Left ventricle myocardium superior (tissue), 1 donor: ENCODE measurements around the gene HGFAC. TPM values are rescaled to one million over a fixed set of nuclear protein-coding genes. Genes with fewer than 3 reads are reported as not detected.
"Not testable (repeated sequence)": the region's sequence is repeated elsewhere in the genome, so short reads cannot be mapped to it uniquely, and the experiment has no call there.

ENCODE experiments used
- ATAC-seq: fragments of 200-7000 bp; cut with Tn5 transposase; one replicate; pipeline ENCODE4 v1.9.1; 2020; ENCODE audit warnings: mild to moderate bottlenecking, moderate library complexity
- DNase-seq: peaks from one replicate; pipeline ENCODE4 v3.0.0-alpha.2; 2020
- intact Hi-C: fragments of 100-400 bp; cut with micrococcal nuclease; formaldehyde crosslinking; loops from one replicate; pipeline ENCODE4 v1.11.0; 2022
- total RNA-seq: library from RNA; stranded (reverse); fragmentation: NEBNext Ultra II Directional; extraction: Animal tissue kit (Norgen Biotek cat#: 25700); gene quantifications from one replicate; pipeline ENCODE4 v1.2.1, GENCODE V29; 2021
- donor health status: DM: no; HTN: yes; CAD: no; lungs with severe emphysema.

HGFAC gene
- total RNA-seq, 1 donor from 2014 or later: 0.67 TPM

DNA sequence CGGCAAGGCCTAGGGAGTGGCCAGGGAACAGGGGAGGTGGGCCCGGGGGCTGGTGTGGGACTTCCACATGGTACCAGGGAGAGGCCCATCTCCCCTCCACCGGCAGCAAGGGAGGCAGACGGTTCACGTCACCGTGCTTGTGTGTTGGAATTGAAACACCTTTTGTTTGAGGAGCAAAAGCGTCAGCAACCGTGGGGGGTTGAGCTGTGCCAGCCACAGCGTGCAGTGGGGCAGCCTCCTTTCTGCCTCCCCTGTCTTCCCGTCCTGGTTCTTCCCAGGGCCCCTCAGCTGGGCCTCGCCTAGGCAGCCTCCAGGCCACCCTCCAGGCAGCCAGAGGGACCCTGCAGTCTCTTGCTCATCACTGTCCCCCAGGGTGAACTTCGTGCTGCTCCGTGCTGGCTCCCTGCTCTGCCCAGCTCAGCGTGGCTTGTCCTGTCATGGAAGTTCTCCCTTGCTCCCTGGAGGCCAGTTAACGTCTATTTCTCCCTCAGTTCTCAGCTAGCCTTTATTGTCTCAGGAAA lies 32.1 kb upstream of the HGFAC start:
- intact Hi-C loops: no loop called here
- DNase-seq: no peak
- ATAC-seq: no peak

DNA sequence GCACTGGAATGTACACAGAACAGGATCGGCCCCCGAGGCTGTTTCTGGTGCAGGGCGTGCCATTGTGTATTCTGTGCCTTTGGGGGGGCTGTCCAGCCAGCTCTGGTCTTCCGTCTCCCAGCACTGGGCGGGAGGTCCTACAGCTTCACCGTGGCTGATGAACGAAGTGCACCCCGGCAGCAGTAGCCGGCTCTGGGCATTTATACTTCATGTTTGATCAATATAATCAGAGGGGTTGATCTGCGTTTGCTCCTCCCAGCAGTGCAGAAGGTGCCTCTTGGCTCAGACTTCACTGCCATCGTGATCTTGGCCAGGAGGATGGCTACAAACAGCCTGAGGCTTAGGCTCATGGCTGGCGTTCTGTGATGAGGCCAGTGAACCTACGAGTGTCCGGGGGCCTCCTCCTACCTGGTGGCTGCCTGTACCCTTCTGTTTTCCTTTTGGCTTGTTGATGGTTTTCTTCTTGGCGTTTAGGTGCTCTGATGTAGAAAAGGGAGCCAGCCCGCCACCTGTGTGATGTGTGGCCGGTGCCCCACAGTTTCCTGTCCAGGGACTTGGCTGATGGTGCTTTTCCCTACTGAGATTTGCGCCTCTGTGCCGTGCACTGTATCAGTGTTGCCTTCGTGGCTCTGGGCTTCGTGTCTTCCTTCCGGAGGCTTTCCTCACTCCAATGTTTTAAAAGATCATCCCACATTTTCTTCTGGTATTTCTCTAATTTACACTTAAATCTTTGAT lies 31.2 kb upstream of the HGFAC start:
- ATAC-seq (no peak), DNase-seq (no peak)
- intact Hi-C loops: no loop called here

GRCh38 chr4:3411190-3411589 lies 30.6 kb upstream of the HGFAC start:
- ATAC-seq, intact Hi-C loops, DNase-seq: not testable (repeated sequence)

- intact Hi-C loops: no loop called here
- ATAC-seq (no peak), DNase-seq (peak; percentile 17)
Measured at GRCh38 chr4:3411676-3412075, 30.1 kb upstream of the HGFAC start.

GRCh38 chr4:3412257-3413020 lies 29.3 kb upstream of the HGFAC start:
- no peak for ATAC-seq
- intact Hi-C loops: no loop called here
- peak; percentile 16 for DNase-seq

DNA sequence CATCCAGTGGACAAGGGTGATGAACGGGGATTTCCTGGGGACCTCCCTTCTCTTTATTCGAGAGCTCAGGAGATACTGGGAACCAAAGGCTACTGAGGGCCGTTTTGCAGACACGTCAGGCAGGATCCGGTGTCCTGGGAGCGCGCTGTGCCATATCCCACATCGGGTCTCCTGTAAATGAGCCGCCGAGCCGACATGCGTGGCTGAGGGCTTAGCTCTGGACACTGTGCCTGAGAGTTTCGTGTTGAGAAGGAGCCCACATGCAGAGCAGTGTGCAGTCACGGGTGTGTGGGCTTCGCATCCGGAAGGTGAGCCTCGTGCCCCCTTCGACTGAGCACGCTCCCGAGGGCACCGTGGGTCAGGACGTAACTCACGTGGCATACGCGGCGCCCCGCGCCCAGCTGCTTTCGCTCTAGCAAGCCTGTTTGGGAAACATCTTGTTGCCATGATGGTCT lies 28.5 kb upstream of the HGFAC start:
- peak; percentile 13 for DNase-seq
- intact Hi-C loops: no loop called here
- ATAC-seq: no peak

DNA sequence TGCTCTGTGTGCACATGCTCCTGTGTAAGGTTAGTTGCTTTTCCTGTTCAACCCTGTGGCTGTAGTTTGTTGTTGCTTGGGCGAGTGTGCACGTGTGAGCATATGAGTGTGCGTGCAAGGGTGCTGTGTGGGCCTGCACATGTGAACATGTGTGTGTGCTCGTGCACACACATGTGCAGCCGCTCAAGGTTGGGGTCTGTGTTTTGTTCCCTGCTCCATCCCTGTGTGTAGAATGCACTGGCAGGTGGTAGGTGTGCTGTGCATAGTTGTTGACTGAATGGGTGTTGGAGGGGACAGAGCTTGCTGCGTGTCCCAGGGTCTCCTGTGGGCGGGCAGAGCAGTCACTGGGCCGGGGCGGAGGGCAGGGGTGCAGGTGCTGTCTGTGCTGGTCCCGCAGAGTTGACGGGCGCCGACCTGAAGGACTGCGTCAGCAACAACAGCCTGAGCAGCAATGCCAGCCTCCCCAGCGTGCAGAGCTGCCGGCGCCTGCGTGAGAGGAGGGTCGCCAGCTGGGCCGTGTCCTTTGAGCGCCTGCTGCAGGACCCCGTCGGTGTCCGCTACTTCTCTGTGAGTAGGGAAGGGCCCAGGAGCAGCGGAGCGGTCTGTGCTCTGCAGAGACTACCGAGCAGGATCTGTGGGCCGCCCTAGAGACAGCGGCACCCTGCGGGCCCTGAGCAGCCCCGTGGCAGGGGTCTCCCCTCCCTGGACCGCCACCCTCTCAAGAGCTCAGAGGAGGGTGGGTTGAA lies 27.9 kb upstream of the HGFAC start:
- no peak for ATAC-seq
- intact Hi-C loops: no loop called here
- DNase-seq: peak; percentile 26

DNA sequence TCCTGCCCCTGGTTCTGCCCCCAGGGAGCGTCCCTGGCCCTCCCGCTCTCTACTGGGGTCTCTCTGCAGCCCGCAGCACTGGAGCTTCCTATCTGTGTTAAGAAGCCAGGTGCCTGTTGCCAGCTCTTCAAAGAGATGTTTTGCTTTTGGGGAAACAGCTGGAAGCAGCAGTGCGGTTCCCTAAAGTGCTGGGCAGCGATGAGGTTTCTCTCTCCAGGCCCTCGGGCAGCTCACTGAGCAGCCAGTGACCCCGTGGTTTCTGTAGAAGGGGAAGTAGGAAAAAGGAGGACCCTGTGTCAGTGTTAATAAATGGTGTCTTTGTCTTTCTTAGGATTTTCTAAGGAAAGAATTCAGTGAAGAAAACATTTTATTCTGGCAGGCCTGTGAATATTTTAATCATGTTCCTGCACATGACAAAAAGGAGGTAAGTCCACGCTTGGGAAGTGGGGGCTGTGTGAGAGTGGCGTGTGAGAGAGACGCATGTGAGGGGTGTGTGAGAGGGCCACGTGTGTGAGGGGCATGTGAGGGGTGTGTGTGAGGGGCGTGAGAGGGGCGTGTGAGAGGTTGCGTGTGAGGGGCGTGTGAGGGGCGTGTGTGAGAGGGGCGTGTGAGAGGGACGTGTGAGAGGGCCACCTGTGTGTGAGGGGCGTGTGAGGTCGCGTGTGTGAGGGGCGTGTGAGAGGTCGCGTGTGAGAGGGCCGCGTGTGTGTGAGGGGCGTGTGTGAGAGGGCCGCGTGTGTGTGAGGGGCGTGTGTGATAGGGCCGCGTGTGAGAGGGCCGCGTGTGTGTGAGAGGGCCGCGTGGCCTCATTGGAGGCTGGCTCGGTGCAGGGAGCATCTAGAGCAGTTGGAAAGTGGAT lies 27.1 kb upstream of the HGFAC start:
- intact Hi-C loops: no loop called here
- DNase-seq (peak; percentile 33), ATAC-seq (no peak)

DNA sequence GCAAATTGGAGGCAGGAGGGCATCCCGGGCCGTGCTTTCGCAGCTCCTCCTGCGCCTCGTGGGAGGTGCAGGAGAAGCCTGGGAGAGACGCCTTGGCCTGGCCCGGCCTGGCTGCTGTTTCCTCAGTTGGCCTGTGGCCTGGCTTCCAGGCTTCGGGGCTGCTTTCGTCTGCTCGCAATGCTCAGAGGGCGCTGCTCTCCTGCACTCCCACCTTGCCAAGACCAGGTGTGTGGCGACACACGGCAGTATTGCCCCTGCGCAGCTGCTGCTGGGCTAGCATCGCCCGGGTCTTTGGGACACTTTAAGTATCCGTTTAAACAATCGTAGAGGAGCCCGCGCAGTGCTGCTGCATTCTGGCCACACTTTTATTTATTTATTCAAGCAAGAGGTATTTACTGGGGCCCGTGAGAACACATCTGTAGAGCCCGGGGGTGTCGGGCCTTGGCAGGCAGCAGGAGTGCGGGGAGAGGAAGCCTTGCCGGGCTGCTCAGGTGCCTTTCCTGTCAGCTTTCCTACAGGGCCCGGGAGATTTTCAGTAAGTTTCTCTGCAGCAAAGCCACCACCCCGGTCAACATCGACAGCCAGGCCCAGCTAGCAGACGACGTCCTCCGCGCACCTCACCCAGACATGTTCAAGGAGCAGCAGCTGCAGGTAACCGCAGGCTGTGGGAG lies 26.2 kb upstream of the HGFAC start:
- DNase-seq: peak; percentile 41
- intact Hi-C loops: no loop called here
- no peak for ATAC-seq

GRCh38 chr4:3416270-3416669 lies 25.5 kb upstream of the HGFAC start:
- peak; percentile 20 for DNase-seq
- ATAC-seq: no peak
- intact Hi-C loops: no loop called here

GRCh38 chr4:3416821-3417221 lies 24.9 kb upstream of the HGFAC start:
- peak; percentile 21 for DNase-seq
- ATAC-seq: no peak
- intact Hi-C loops: no loop called here

DNA sequence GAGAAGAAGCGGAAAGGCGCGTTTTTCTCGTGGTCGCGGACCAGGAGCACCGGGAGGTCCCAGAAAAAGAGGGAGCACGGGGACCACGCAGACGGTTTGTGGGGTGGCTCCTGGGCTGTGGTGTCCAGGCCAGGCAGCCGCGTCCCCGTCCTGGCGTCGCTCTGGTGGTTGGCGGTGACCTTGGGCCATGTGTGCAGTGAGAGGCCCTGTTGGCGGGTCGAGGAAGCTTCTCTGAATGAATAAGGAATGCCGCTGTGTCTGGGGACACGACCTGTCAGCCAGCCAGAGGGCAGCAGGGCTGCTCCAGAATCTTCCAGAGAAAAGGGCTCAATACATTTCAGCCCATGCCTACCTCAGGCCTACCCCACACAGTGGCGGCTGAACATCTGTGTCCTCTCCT lies 24.3 kb upstream of the HGFAC start:
- DNase-seq: peak; percentile 17
- intact Hi-C loops: no loop called here
- no peak for ATAC-seq

DNA sequence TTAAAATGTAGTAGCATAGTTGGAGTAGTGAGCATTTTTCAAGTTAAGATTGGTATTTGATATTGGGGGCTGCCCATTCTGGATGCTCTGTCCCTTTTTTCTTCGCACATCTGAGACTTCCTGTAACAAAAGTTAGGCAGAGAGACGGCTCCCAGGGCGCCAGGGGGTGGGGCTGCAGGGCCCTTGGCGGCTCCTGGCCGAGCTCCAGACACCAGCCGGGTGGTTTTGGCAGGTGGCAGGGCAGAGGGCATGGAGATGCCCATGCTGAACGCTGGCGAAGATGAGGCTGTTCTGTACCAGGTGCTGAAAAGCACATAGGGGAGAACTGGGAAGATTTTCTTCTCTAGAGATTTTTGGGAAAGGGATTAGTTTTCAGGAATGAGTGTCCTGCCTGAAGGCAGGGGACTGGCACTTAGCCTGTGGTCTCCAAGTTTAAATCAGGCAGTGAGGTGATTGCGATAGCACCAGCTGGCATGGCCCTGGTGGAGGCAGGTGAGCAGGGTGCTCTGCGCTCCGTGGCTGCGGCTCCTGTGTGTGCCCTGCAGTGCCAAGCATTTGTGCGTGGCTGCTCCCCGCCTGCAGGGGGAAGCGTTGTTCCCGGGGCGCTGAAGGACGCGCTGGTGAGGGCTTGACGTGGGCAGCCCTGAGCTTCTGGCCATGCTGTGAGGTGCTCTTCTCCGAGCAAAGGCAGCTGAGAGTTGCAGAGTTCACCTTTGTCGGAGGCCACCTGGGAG lies 23.6 kb upstream of the HGFAC start:
- peak; percentile 51 for ATAC-seq
- intact Hi-C loops: no loop called here
- peak; percentile 50 for DNase-seq

DNA sequence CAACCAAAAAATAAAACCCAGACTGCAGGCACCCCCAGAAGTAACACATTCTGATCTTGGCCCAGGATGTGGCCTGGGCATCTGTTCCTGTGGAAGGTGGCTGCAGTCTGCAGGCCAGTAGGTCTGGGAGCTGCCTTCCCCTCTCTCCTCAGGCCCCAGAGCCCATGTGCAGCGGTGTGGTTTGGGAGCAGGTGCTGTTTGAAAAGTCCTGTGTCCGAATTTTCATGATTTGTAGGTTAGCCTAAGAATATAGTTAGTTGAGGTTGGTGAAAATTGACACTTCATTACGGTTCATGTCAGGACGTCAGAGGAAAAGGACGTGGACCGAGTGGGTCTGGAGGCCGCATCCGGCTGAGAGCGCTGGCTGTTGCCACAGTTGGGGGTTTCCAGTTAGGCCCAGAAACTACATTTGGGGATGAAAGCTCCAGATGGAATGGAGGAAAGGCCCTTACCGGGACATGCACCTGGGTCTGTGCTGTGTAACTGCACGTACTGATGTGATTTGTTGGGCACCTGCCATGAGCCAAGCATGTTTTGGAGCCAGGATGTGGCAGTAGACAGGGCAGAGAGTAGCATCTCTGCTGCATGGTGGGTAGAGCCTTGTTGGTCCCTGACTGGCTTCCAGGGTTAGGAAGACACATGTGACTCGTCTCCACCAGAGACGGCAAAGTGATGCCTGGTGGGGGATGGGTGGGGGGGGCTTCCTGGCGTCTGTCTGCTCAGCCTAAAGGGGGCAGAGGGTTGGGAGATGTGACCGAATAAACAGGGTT lies 21.7 kb upstream of the HGFAC start:
- ATAC-seq (no peak), DNase-seq (peak; percentile 7)
- intact Hi-C loops: no loop called here

DNA sequence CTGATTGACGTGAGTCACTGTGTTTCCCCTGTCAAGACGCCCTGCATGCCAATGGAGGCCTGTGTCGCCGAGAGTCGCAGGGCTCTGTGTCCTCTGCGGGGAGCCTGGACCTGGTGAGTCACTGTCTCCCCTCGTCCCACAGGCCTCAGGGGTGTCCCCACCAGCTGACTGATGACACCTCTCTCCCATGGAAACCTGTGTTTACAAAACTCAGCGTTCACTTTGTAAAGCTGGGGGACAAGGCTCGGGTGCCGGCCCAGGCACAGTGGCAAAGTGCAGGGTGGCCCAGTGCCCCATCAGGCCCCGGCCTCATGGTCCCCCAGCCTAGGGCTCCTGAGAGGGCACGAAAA lies 21.2 kb upstream of the HGFAC start:
- DNase-seq (peak; percentile 17), ATAC-seq (no peak)
- intact Hi-C loops: no loop called here

GRCh38 chr4:3420956-3421355 lies 20.8 kb upstream of the HGFAC start:
- ATAC-seq (no peak), DNase-seq (peak; percentile 8)
- intact Hi-C loops: no loop called here

- no peak for ATAC-seq
- intact Hi-C loops: no loop called here
- DNase-seq: peak; percentile 14
Measured at GRCh38 chr4:3421470-3421869, 20.3 kb upstream of the HGFAC start.
